ENCODE measurements around the gene IFI44. TPM values are rescaled to one million over a fixed set of nuclear protein-coding genes. Genes with fewer than 3 reads are reported as not detected.

IFI44 gene
- total RNA-seq, 4 donors from 2014 or later = 16.2 to 78.2 (median 20.2) TPM

- no peak for DNase-seq (ENCODE audit: low spot score)
- TF ChIP-seq, protein P1, sequence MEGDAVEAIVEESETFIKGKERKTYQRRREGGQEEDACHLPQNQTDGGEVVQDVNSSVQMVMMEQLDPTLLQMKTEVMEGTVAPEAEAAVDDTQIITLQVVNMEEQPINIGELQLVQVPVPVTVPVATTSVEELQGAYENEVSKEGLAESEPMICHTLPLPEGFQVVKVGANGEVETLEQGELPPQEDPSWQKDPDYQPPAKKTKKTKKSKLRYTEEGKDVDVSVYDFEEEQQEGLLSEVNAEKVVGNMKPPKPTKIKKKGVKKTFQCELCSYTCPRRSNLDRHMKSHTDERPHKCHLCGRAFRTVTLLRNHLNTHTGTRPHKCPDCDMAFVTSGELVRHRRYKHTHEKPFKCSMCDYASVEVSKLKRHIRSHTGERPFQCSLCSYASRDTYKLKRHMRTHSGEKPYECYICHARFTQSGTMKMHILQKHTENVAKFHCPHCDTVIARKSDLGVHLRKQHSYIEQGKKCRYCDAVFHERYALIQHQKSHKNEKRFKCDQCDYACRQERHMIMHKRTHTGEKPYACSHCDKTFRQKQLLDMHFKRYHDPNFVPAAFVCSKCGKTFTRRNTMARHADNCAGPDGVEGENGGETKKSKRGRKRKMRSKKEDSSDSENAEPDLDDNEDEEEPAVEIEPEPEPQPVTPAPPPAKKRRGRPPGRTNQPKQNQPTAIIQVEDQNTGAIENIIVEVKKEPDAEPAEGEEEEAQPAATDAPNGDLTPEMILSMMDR (IDR thresholded peaks at IDR 0.05) = no peak
These were observed 18.3 kb downstream of the IFI44 start for GRCh38 chr1:78667939-78668338.

GRCh38 chr1:78668427-78668826 is 18.8 kb downstream of the IFI44 start:
- TF ChIP-seq, protein P1 (IDR thresholded peaks at IDR 0.05) = no peak
- DNase-seq (ENCODE audit: low spot score) (no peak), ATAC-seq (ENCODE audit: low FRiP score) (no peak)

More at GRCh38 chr1:78667939-78668338, 18.3 kb downstream of the IFI44 start:
- no peak for ATAC-seq (ENCODE audit: low FRiP score)

GRCh38 chr1:78672428-78672827 is 22.8 kb downstream of the IFI44 start:
- TF ChIP-seq, protein P1 (IDR thresholded peaks at IDR 0.05) = no peak
- DNase-seq (ENCODE audit: low spot score) (no peak), ATAC-seq (ENCODE audit: low FRiP score) (no peak)

- ATAC-seq (ENCODE audit: low FRiP score) = no peak
- no peak for DNase-seq (ENCODE audit: low spot score)
- TF ChIP-seq, protein P1 (IDR thresholded peaks at IDR 0.05) = no peak
These were observed 23.5 kb downstream of the IFI44 start for GRCh38 chr1:78673120-78673519.

GRCh38 chr1:78676347-78676982 is 26.8 kb downstream of the IFI44 start:
- ATAC-seq (ENCODE audit: low FRiP score) = no peak
- TF ChIP-seq, protein P1 (IDR thresholded peaks at IDR 0.05) = peak in 1 of 3 donors; percentile 31
- DNase-seq (ENCODE audit: low spot score) = peak; percentile 45

DNA sequence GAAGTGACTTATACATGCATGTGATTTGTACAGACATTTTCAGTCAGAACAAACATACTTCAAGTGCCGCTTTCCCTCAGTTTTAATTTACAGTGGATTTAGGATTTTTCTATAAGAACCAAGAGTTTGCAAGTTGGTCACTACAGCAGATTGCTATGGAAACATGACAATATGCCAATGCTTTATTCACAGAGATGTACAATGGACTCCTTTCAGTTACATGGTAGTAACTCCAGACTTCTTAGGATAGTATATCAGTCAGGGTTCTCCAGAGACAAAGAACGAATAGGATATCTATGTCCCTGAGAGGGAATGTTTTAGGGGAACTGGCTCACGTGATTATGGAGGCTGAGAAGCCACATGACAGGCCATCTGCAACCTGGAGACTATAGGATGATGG is 27.4 kb downstream of the IFI44 start:
- no peak for DNase-seq (ENCODE audit: low spot score)
- no peak for ATAC-seq (ENCODE audit: low FRiP score)
- TF ChIP-seq, protein P1 (IDR thresholded peaks at IDR 0.05) = no peak

- DNase-seq (ENCODE audit: low spot score) = no peak
- TF ChIP-seq, protein P1 (IDR thresholded peaks at IDR 0.05) = no peak
- ATAC-seq (ENCODE audit: low FRiP score) = no peak
These were observed 28.2 kb downstream of the IFI44 start for GRCh38 chr1:78677788-78678187.

Data from omental fat pad (tissue), 4 donors.